ENCODE measurements around the gene FLCN. TPM values are rescaled to one million over a fixed set of nuclear protein-coding genes. Genes with fewer than 3 reads are reported as not detected.

The FLCN gene
- polyA plus RNA-seq, 2 of the 4 experiments (the other 2 are of a cell fraction), result 14.2 to 25.1 TPM

DNA sequence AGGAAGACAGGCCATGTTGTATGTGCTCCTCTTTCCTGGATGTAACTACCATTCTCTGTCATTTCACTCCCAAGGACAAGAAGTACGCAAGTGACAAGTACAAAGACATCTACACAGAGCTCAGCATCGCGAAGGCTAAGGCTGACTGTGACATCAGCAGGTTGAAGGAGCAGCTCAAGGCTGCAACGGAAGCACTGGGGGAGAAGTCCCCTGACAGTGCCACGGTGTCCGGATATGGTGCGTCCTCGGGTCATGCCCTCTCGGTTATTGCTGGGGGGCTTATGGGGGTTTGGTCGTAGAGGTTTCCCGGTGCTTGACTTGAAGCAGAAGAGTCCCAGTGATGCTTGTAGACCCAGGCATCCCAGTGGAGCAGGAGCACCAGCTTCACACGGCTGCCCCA, 59.8 kb downstream of the FLCN start:
- POLR2A ChIA-PET, result interaction anchor here (0.7 kb wide), 1 partner anchor 154 kb away, joined by 4 read pairs; no protein-coding TSS in a partner anchor
- ATAC-seq (no peak), DNase-seq (ENCODE audit: low read depth in 1 of 2, low spot score in 1 of 2) (no peak), FAIRE-seq (no peak)
- WGBS (ENCODE audit: missing lambda C conversion rate), result 96% methylated on average over 12 of the region's 12 CpGs
- no peaks in the 10 kb centered on the region for H3K4me1 ChIP-seq
- TF ChIP-seq HMGXB4 (CRISPR knock-in tag; IDR thresholded peaks at IDR 0.05; ENCODE audit: borderline replicate concordance) (no peak), JUNB (IDR thresholded peaks at IDR 0.05) (no peak), CHD4 (IDR thresholded peaks at IDR 0.05; ENCODE audit: borderline replicate concordance) (no peak), HDAC2 (IDR thresholded peaks at IDR 0.05) (no peak), POLR2AphosphoS2 (conservative IDR thresholded peaks at IDR 0.05; ENCODE audit: low read length) (no peak)
- no peak overlapping the region for H3K4me2 ChIP-seq
- no peak overlapping the region for H3K27ac ChIP-seq
- CTCF ChIA-PET, result interaction anchor here (4.8 to 4.9 kb wide), 2 partner anchors 13 to 35 kb away, joined by 19 to 23 read pairs; no protein-coding TSS in a partner anchor
- H3K4me3 ChIP-seq, result no peak overlapping the region
- no peaks in the 10 kb centered on the region for H3K9me3 ChIP-seq

GRCh38 chr17:17176341-17176740, 60.6 kb downstream of the FLCN start:
- 94% methylated on average over 12 of the region's 12 CpGs for WGBS (ENCODE audit: missing lambda C conversion rate)
- TF ChIP-seq ZFP36 (IDR thresholded peaks at IDR 0.05; ENCODE audit: borderline replicate concordance, partially characterized antibody) (no peak), MAZ (IDR thresholded peaks at IDR 0.05; ENCODE audit: borderline replicate concordance, low read depth, low read length) (no peak), POLR2AphosphoS2 (conservative IDR thresholded peaks at IDR 0.05; ENCODE audit: low read length) (no peak), FOSB (CRISPR knock-in tag; IDR thresholded peaks at IDR 0.05) (no peak), JUNB (IDR thresholded peaks at IDR 0.05) (no peak), RFX5 (IDR thresholded peaks at IDR 0.05) (no peak), TP53 (CRISPR knock-in tag; IDR thresholded peaks at IDR 0.05) (no peak), HOXA7 (CRISPR knock-in tag; IDR thresholded peaks at IDR 0.05) (no peak)
- TF ChIP-seq, protein P1, sequence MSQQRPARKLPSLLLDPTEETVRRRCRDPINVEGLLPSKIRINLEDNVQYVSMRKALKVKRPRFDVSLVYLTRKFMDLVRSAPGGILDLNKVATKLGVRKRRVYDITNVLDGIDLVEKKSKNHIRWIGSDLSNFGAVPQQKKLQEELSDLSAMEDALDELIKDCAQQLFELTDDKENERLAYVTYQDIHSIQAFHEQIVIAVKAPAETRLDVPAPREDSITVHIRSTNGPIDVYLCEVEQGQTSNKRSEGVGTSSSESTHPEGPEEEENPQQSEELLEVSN (IDR thresholded peaks at IDR 0.05; ENCODE audit: borderline replicate concordance, low read depth), result no peak
- FAIRE-seq, result no peak

DNA sequence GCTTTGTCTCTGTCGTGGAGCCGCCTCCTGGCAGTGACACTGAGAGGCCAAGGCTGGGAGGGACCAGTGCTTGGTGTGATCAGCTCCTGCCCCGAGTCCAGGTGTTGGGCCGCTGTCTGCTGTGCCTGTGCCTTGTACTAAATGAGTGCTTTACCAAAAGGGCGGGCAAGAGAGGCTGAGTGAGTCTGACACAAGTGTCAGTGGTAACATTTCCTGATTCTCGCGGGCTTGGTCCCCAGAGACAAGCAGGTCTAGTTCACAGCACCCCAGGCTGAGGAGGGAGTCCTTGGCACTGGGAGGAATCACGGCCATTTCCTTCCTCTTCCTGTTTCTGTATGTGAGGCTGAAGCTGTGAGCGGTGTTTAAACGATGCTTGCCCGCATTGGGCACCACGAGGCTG, 61.1 kb downstream of the FLCN start:
- WGBS (ENCODE audit: missing lambda C conversion rate), result 90% methylated on average over 12 of the region's 12 CpGs
- H3K27ac ChIP-seq, result no peak overlapping the region; a peak in 1 of 6 replicates
- no peaks in the 10 kb centered on the region for H3K9me3 ChIP-seq
- H3K4me2 ChIP-seq, result no peak overlapping the region
- FAIRE-seq (no peak), ATAC-seq (no peak), DNase-seq (ENCODE audit: low read depth in 1 of 2, low spot score in 1 of 2) (no peak)
- TF ChIP-seq ZC3H11A (IDR thresholded peaks at IDR 0.05), result no peak
- no peak for TF ChIP-seq JUN (IDR thresholded peaks at IDR 0.05)
- no peak for TF ChIP-seq HOXB13 (CRISPR knock-in tag; IDR thresholded peaks at IDR 0.05; ENCODE audit: low read depth)
- TF ChIP-seq, protein P2, sequence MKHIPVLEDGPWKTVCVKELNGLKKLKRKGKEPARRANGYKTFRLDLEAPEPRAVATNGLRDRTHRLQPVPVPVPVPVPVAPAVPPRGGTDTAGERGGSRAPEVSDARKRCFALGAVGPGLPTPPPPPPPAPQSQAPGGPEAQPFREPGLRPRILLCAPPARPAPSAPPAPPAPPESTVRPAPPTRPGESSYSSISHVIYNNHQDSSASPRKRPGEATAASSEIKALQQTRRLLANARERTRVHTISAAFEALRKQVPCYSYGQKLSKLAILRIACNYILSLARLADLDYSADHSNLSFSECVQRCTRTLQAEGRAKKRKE (CRISPR knock-in tag; IDR thresholded peaks at IDR 0.05; ENCODE audit: low read depth), result no peak
- no peak for TF ChIP-seq CHD2 (IDR thresholded peaks at IDR 0.05; ENCODE audit: low read length, partially characterized antibody)
- TF ChIP-seq ELK1 (IDR thresholded peaks at IDR 0.05; ENCODE audit: low read depth, low read length), result no peak
- TF ChIP-seq HES2 (IDR thresholded peaks at IDR 0.05), result no peak
- TF ChIP-seq RCOR1 (IDR thresholded peaks at IDR 0.05; ENCODE audit: low read depth, low read length), result no peak
- no peak for TF ChIP-seq HEYL (CRISPR knock-in tag; IDR thresholded peaks at IDR 0.05)
- no peak for TF ChIP-seq CTCF (IDR thresholded peaks at IDR 0.05)
- TF ChIP-seq CEBPB (IDR thresholded peaks at IDR 0.05), result no peak
- no peak for TF ChIP-seq GATA3 (IDR thresholded peaks at IDR 0.05; ENCODE audit: borderline replicate concordance)
- no peak for TF ChIP-seq CBX8 (IDR thresholded peaks at IDR 0.05)
- POLR2A ChIA-PET, result no interaction called here
- no peaks in the 10 kb centered on the region for H3K4me1 ChIP-seq
- CTCF ChIA-PET, result interaction anchor here (0.9 to 4.9 kb wide), 4 partner anchors 11 to 439 kb away, joined by 4 to 23 read pairs (median 12); no protein-coding TSS in a partner anchor
- no peak overlapping the region for H3K4me3 ChIP-seq

More at GRCh38 chr17:17176341-17176740, 60.6 kb downstream of the FLCN start:
- no peak overlapping the region for H3K4me2 ChIP-seq
- DNase-seq (ENCODE audit: low read depth in 1 of 2, low spot score in 1 of 2), result no peak
- H3K27ac ChIP-seq, result no peak overlapping the region
- ChIA-PET CTCF (interaction anchor here (1.2 to 4.9 kb wide), 3 partner anchors 12 to 137 kb away, joined by 4 to 23 read pairs (median 19); no protein-coding TSS in a partner anchor), POLR2A (no interaction called here)
- no peaks in the 10 kb centered on the region for H3K4me1 ChIP-seq
- ATAC-seq, result no peak
- no peak overlapping the region for H3K4me3 ChIP-seq
- no peaks in the 10 kb centered on the region for H3K9me3 ChIP-seq

All from A549 (cell line).